ENCODE measurements around the gene RFX2. TPM values are rescaled to one million over a fixed set of nuclear protein-coding genes. Genes with fewer than 3 reads are reported as not detected.

RFX2 gene
- total and polyA plus RNA-seq, 9 of the 15 experiments (the other 6 are each of a cell fraction or from before 2014, with no cell fraction given), result 3.6 to 18.7 (median 8.7) TPM

- peaks cover 30% of the 10 kb centered on the region for H4K20me1 ChIP-seq (replicated peaks; ENCODE audit: control insufficient read depth, insufficient read depth, low read length)
- ChIA-PET CTCF (ENCODE audit: low intra/inter-chr PET ratio) (no interaction called here), POLR2A (interaction anchor here (0.8 kb wide), 1 partner anchor 14 kb away, joined by 3 read pairs; no protein-coding TSS in a partner anchor)
- H3K9me1 ChIP-seq (ENCODE audit: control insufficient read depth, insufficient read depth, low read length), result peaks cover 7% of the 10 kb centered on the region
- H3K4me1 ChIP-seq (replicated peaks in 1 of 2; ENCODE audit: control insufficient read depth in 2 of 2, insufficient read depth in 2 of 2, low read length in 2 of 2), result peaks cover 26 to 37% of the 10 kb centered on the region in 2 experiments
- no peaks in the 10 kb centered on the region for H3K9me3 ChIP-seq (replicated peaks; ENCODE audit: control insufficient read depth, insufficient read depth, low read depth, low read length)
- TF ChIP-seq TCF7 (IDR thresholded peaks at IDR 0.05; ENCODE audit: borderline replicate concordance), result no peak
- peaks cover 98% of the 10 kb centered on the region for H3K79me2 ChIP-seq (ENCODE audit: control insufficient read depth, insufficient read depth, low read length)
- 90% methylated on average over 5 of the region's 5 CpGs for WGBS (ENCODE audit: insufficient coverage, low coverage, missing lambda C conversion rate)
- DNase-seq (ENCODE audit: extremely low read depth in 1 of 4, low spot score in 3 of 4) (no peak), FAIRE-seq (no peak), ATAC-seq (no peak)
- in situ Hi-C loops (cut with MboI), result no loop called here
- H2AFZ ChIP-seq (ENCODE audit: low read depth, low read length), result no peak overlapping the region
- no TSS peak for BruUV-seq (replicated peaks)
- peak overlapping the region in 1 of 2 experiments; percentile 69; a peak in 1 of 4 replicates for H3K9ac ChIP-seq (ENCODE audit: insufficient read depth in 1 of 2, low read depth in 2 of 2, low read length in 2 of 2)
- no peak overlapping the region for H3K4me3 ChIP-seq
- intact Hi-C loops (cut with micrococcal nuclease), result no loop called here
- no peaks in the 10 kb centered on the region for H3K27me3 ChIP-seq (ENCODE audit: control insufficient read depth in 2 of 2, insufficient read depth in 2 of 2, low read length in 2 of 2)
- H3K4me2 ChIP-seq (ENCODE audit: insufficient read depth, low read length), result no peak overlapping the region
- H3K36me3 ChIP-seq (ENCODE audit: control insufficient read depth, insufficient read depth, low read length), result peaks cover 67% of the 10 kb centered on the region
- H3K27ac ChIP-seq (ENCODE audit: extremely low read depth, low read depth, low read length), result no peak overlapping the region
Measured at GRCh38 chr19:5973376-5973775, 136.9 kb downstream of the RFX2 start.

GRCh38 chr19:5972355-5972731 lies 138.0 kb downstream of the RFX2 start:
- H3K9me3 ChIP-seq (replicated peaks; ENCODE audit: control insufficient read depth, insufficient read depth, low read depth, low read length), result no peaks in the 10 kb centered on the region
- ATAC-seq, result no peak
- H4K20me1 ChIP-seq (replicated peaks; ENCODE audit: control insufficient read depth, insufficient read depth, low read length), result peaks cover 40% of the 10 kb centered on the region
- peaks cover 11% of the 10 kb centered on the region for H3K9me1 ChIP-seq (ENCODE audit: control insufficient read depth, insufficient read depth, low read length)
- H3K79me2 ChIP-seq (ENCODE audit: control insufficient read depth, insufficient read depth, low read length), result peaks cover 100% of the 10 kb centered on the region
- H3K27ac ChIP-seq (ENCODE audit: extremely low read depth, low read depth, low read length), result no peak overlapping the region
- in situ Hi-C loops (cut with MboI) (no loop called here), intact Hi-C loops (cut with micrococcal nuclease) (no loop called here)
- CTCF ChIA-PET (ENCODE audit: low intra/inter-chr PET ratio), result no interaction called here
- no peak for FAIRE-seq
- H3K27me3 ChIP-seq (ENCODE audit: control insufficient read depth in 2 of 2, insufficient read depth in 2 of 2, low read length in 2 of 2), result no peaks in the 10 kb centered on the region
- peaks cover 36 to 38% of the 10 kb centered on the region in 2 experiments for H3K4me1 ChIP-seq (replicated peaks in 1 of 2; ENCODE audit: control insufficient read depth in 2 of 2, insufficient read depth in 2 of 2, low read length in 2 of 2)
- H3K4me3 ChIP-seq, result no peak overlapping the region
- peak overlapping the region in 1 of 2 experiments; percentile 2; a peak in 1 of 4 replicates for H3K9ac ChIP-seq (ENCODE audit: insufficient read depth in 1 of 2, low read depth in 2 of 2, low read length in 2 of 2)
- H3K4me2 ChIP-seq (ENCODE audit: insufficient read depth, low read length), result no peak overlapping the region
- no TSS peak for BruUV-seq (replicated peaks)
- H2AFZ ChIP-seq (ENCODE audit: low read depth, low read length), result no peak overlapping the region
- POLR2A ChIA-PET, result interaction anchor here (0.6 to 0.9 kb wide), 3 partner anchors 13 to 46 kb away, joined by 3 read pairs; no protein-coding TSS in a partner anchor
- WGBS (ENCODE audit: insufficient coverage, low coverage, missing lambda C conversion rate), result 86% methylated on average over 9 of the region's 9 CpGs
- peaks cover 76% of the 10 kb centered on the region for H3K36me3 ChIP-seq (ENCODE audit: control insufficient read depth, insufficient read depth, low read length)
- no peak for DNase-seq (ENCODE audit: extremely low read depth in 1 of 4, low spot score in 3 of 4)
- no peak for TF ChIP-seq NELFE (IDR thresholded peaks at IDR 0.05; ENCODE audit: insufficient read depth, insufficient read length)
- peak; percentile 28; the same call in 1 of the 2 replicates for TF ChIP-seq EHMT2 (IDR thresholded peaks at IDR 0.05)
- TF ChIP-seq ZNF398 (CRISPR knock-in tag; IDR thresholded peaks at IDR 0.05), result no peak
- no peak for TF ChIP-seq CBFA2T3 (IDR thresholded peaks at IDR 0.05)
- TF ChIP-seq, protein P1, sequence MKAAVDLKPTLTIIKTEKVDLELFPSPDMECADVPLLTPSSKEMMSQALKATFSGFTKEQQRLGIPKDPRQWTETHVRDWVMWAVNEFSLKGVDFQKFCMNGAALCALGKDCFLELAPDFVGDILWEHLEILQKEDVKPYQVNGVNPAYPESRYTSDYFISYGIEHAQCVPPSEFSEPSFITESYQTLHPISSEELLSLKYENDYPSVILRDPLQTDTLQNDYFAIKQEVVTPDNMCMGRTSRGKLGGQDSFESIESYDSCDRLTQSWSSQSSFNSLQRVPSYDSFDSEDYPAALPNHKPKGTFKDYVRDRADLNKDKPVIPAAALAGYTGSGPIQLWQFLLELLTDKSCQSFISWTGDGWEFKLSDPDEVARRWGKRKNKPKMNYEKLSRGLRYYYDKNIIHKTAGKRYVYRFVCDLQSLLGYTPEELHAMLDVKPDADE (conservative IDR thresholded peaks at IDR 0.05; ENCODE audit: control insufficient read depth, low read depth, low read length), result no peak
- TF ChIP-seq THAP7 (CRISPR knock-in tag; IDR thresholded peaks at IDR 0.05), result no peak
